Breast epithelium (tissue), 3 donors: Measurements from ENCODE around the gene SPRN.

Source experiments
- POLR2A ChIP-seq: fragments of 450-650 bp; IDR thresholded peaks from one replicate; pipeline ENCODE4 v1.6.1; 2016; ENCODE audit warnings: antibody characterized with exemption, mild to moderate bottlenecking, moderate library complexity
- POLR2AphosphoS5 ChIP-seq, 3 donors: sonication (generic); formaldehyde crosslinking; IDR thresholded peaks; one replicate each; pipeline ENCODE4 v1.6.1; 2017; ENCODE audit warnings: antibody characterized with exemption in 3 of 3
- TF ChIP-seq, protein P1 (sequence below), 3 donors: fragments of 450-650 bp; IDR thresholded peaks; one replicate each; pipeline ENCODE4 v1.5.1; 2016 to 2017; ENCODE audit warnings: antibody characterized with exemption in 3 of 3, mild to moderate bottlenecking in 3 of 3, moderate library complexity in 3 of 3

DNA sequence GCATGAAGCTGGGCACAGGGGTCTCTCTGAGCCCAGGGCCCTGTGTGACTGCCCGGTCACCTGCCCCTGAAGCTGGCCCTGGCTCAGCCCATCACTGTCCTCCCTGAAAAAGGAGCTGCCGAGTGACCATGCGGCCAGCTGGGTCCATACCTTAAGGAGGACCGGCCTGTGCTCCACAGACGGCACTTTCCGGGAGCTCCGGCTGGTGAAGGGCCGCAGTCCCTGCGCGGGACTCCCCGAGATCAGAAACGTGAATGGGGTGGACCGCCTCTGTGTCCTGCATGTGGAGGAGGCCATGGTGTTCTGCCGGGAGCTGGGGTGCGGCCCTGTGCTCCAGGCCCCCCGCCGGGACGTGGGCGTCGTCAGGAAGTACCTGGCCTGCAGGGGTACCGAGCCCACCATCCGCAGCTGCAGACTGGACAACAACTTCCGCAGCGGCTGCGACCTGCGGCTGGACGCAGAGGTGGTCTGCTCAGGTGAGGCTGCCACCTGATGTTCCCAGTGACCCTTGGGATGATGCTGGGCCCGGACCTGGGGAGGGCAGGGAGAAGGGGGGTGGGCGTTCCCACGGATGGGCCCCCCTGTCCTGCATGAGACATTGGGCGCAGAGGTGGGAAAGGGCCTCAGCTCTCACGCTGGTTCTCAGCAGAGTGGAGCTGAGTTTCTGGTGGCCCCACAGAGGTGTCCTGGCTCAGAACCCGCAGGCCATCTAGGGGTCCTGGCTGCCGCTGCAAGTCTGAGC lies 32.8 kb upstream of the SPRN start:
- TF ChIP-seq, protein P1, sequence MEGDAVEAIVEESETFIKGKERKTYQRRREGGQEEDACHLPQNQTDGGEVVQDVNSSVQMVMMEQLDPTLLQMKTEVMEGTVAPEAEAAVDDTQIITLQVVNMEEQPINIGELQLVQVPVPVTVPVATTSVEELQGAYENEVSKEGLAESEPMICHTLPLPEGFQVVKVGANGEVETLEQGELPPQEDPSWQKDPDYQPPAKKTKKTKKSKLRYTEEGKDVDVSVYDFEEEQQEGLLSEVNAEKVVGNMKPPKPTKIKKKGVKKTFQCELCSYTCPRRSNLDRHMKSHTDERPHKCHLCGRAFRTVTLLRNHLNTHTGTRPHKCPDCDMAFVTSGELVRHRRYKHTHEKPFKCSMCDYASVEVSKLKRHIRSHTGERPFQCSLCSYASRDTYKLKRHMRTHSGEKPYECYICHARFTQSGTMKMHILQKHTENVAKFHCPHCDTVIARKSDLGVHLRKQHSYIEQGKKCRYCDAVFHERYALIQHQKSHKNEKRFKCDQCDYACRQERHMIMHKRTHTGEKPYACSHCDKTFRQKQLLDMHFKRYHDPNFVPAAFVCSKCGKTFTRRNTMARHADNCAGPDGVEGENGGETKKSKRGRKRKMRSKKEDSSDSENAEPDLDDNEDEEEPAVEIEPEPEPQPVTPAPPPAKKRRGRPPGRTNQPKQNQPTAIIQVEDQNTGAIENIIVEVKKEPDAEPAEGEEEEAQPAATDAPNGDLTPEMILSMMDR (IDR thresholded peaks at IDR 0.05): no peak
- no peak for TF ChIP-seq POLR2A
- TF ChIP-seq POLR2AphosphoS5 (IDR thresholded peaks at IDR 0.05): no peak
